Uterus (tissue), 4 donors: ENCODE results near the gene ADM. TPM values are rescaled to one million over a fixed set of nuclear protein-coding genes. Genes with fewer than 3 reads are reported as not detected.

Experiments
- DNase-seq, 2 donors: peaks; one replicate each; pipeline ENCODE4 v3.0.0-alpha.2; 2019 to 2020
- H3K27ac ChIP-seq, 2 donors: fragments of 200-600 bp; sonication (generic); 1 replicate in 1 of 2; 2 replicates in 1 of 2; pipeline ENCODE4 v1.5.1; 2016 to 2018
- H3K27me3 ChIP-seq, 2 donors: fragments of 200-600 bp; sonication (generic); one replicate each; pipeline ENCODE4 v1.5.1; 2018 to 2019; ENCODE audit warnings: control low read depth in 1 of 2
- H3K36me3 ChIP-seq, 2 donors: fragments of 200-600 bp; sonication (generic); one replicate each; pipeline ENCODE4 v1.5.1; 2019; ENCODE audit warnings: control low read depth in 1 of 2
- H3K4me1 ChIP-seq, 2 donors: fragments of 200-600 bp; sonication (generic); one replicate each; pipeline ENCODE4 v1.5.1; 2018 to 2019; ENCODE audit warnings: control low read depth in 1 of 2
- H3K4me3 ChIP-seq, 2 donors: fragments of 200-600 bp; sonication (generic); 1 replicate in 1 of 2; 2 replicates in 1 of 2; pipeline ENCODE4 v1.5.1; 2018 to 2019; ENCODE audit warnings: mild to moderate bottlenecking in 1 of 2
- H3K9me3 ChIP-seq, 2 donors: fragments of 200-600 bp; sonication (generic); one replicate each; pipeline ENCODE4 v1.5.1; 2019; ENCODE audit warnings: control low read depth in 1 of 2
- POLR2A ChIP-seq, 2 donors: fragments of 450-650 bp; IDR thresholded peaks; one replicate each; pipeline ENCODE4 v1.6.1; 2016; ENCODE audit warnings: antibody characterized with exemption in 2 of 2, mild to moderate bottlenecking in 1 of 2, moderate library complexity in 1 of 2
- intact Hi-C: fragments of 100-400 bp; cut with DNase I; formaldehyde crosslinking; loops from one replicate; pipeline ENCODE4 v1.15.1; 2023; ENCODE audit warnings: low total_unique reads
- total RNA-seq, 4 donors: library from RNA; depleted of rRNA in 3 of 4; stranded (reverse); fragments of >200 nt in 3 of 4; gene quantifications; one replicate each; pipeline versions ENCODE4 v1.1.0 to v1.2.4, GENCODE V29; 2014 to 2023
- TF ChIP-seq, protein P1 (sequence below), 4 experiments: fragments of 200-600 bp in 2 of 4; fragments of 450-650 bp in 2 of 4; sonication (generic) in 2 of 4; IDR thresholded peaks; one replicate each; pipeline ENCODE4 v1.5.1; 2016 to 2019; ENCODE audit warnings: antibody characterized with exemption in 4 of 4, mild to moderate bottlenecking in 2 of 4, moderate library complexity in 1 of 4
- donor health status: DM: yes; HTN: yes; CAD: no.

Gene ADM
- total RNA-seq, 4 donors from 2014 or later, result 27.9 to 151 (median 47.2) TPM

GRCh38 chr11:10317776-10318526 lies 13.1 kb downstream of the ADM start:
- no peak overlapping the region for H3K4me3 ChIP-seq
- no peak for TF ChIP-seq POLR2A (IDR thresholded peaks at IDR 0.05)
- TF ChIP-seq, protein P1, sequence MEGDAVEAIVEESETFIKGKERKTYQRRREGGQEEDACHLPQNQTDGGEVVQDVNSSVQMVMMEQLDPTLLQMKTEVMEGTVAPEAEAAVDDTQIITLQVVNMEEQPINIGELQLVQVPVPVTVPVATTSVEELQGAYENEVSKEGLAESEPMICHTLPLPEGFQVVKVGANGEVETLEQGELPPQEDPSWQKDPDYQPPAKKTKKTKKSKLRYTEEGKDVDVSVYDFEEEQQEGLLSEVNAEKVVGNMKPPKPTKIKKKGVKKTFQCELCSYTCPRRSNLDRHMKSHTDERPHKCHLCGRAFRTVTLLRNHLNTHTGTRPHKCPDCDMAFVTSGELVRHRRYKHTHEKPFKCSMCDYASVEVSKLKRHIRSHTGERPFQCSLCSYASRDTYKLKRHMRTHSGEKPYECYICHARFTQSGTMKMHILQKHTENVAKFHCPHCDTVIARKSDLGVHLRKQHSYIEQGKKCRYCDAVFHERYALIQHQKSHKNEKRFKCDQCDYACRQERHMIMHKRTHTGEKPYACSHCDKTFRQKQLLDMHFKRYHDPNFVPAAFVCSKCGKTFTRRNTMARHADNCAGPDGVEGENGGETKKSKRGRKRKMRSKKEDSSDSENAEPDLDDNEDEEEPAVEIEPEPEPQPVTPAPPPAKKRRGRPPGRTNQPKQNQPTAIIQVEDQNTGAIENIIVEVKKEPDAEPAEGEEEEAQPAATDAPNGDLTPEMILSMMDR (IDR thresholded peaks at IDR 0.05), result no peak
- intact Hi-C loops, result no loop called here
- no peaks in the 10 kb centered on the region for H3K36me3 ChIP-seq
- H3K4me1 ChIP-seq, result no peaks in the 10 kb centered on the region
- peak overlapping the region in 1 of 2 donors; percentile 23 for H3K27ac ChIP-seq
- no peak for DNase-seq
- no peaks in the 10 kb centered on the region for H3K27me3 ChIP-seq
- no peaks in the 10 kb centered on the region for H3K9me3 ChIP-seq

- TF ChIP-seq, protein P1 (IDR thresholded peaks at IDR 0.05), result no peak
- no peak for TF ChIP-seq POLR2A (IDR thresholded peaks at IDR 0.05)
- no peaks in the 10 kb centered on the region for H3K4me1 ChIP-seq
- no peaks in the 10 kb centered on the region for H3K9me3 ChIP-seq
- no peaks in the 10 kb centered on the region for H3K36me3 ChIP-seq
- intact Hi-C loops, result no loop called here
- H3K27me3 ChIP-seq, result no peaks in the 10 kb centered on the region
- no peak overlapping the region for H3K27ac ChIP-seq
- H3K4me3 ChIP-seq, result no peak overlapping the region
- no peak for DNase-seq
Observed at GRCh38 chr11:10318527-10318802, 13.6 kb downstream of the ADM start.

DNA sequence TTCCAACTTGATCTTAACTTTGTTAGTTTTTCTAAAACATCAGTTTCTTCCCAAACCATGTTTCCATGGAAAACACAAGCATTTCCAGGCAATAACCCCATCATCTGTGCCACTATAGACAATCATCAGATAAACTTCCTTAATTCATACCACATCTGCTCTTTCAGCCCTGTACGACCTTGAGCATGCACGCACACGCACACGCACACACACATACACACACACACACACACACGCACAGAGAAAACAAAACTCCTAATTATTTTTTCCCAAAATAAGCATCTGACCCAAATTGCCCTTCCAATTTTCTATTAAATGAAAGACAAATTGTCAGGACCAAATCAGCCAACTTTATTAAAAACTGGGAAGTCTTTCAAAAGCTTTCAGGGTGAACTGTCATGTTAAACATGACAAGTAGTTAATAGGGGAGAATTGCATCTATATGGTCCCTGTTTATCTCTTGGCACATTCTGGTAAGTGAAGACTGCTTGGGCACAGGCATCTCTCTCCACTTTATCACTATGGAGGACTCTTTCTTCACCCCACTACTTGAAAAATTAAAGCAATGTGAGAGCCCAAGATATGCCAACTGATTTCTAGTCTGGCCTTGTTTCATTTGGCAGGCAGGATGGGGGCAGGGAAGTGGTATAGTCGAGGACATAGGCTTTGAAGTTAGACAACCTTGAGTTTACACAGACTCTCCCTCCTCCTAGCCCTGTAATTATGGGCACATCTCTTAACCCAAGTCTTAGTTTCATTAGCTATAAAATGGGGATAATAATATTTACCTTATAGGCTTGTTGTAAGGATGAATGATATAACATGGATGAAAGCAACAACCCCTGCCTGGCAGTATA lies 15.1 kb downstream of the ADM start:
- no peak overlapping the region for H3K27ac ChIP-seq
- no peaks in the 10 kb centered on the region for H3K27me3 ChIP-seq
- intact Hi-C loops, result loop anchor here (10.0 kb wide), 1 partner anchor 565 kb away; no protein-coding TSS in a partner anchor
- H3K4me3 ChIP-seq, result no peak overlapping the region
- H3K36me3 ChIP-seq, result no peaks in the 10 kb centered on the region
- DNase-seq, result no peak
- TF ChIP-seq, protein P1 (IDR thresholded peaks at IDR 0.05), result no peak
- TF ChIP-seq POLR2A (IDR thresholded peaks at IDR 0.05), result no peak
- H3K4me1 ChIP-seq, result no peaks in the 10 kb centered on the region
- H3K9me3 ChIP-seq, result no peaks in the 10 kb centered on the region

DNA sequence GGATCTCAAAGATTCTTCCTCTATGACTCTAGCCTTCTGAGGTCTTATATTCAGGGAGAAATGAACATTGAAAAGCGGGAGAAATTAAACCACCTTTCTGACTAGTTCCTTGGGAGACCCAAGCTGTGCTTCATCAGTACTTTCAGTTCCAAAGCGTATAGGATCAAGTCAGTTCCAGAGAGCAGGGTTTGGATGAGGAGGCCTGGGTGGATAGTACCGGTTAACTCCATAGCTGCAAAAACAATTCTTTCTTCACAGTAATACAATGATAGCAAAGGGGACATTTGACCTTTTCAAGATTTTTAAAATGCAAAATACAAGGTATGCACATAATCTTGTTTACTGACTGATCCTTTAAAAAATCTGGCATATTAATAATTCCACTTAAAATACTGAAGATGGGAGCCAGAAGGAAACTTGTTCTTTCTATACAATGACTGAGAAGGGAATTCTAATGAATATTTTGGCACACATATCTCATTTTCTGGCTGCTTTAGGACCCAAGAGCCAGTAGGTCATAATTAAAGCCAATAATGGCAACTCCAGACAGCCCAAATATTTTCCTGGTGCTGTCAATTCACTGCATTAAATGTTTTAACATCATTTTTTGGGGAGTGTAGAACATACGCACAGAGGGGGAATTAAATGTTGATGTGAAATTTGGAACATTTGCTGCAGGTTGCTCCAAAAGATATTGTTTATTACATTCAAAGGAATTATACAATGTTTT lies 16.0 kb downstream of the ADM start:
- Histone ChIP-seq H3K27me3 (no peaks in the 10 kb centered on the region), H3K27ac (no peak overlapping the region)

More for the DNA sequence above, 16.0 kb downstream of the ADM start:
- no peak overlapping the region for H3K4me3 ChIP-seq
- H3K9me3 ChIP-seq, result no peaks in the 10 kb centered on the region
- intact Hi-C loops, result loop anchor here (10.0 kb wide), 1 partner anchor 566 kb away; no protein-coding TSS in a partner anchor
- no peak for DNase-seq
- no peaks in the 10 kb centered on the region for H3K36me3 ChIP-seq
- no peak for TF ChIP-seq POLR2A (IDR thresholded peaks at IDR 0.05)
- TF ChIP-seq, protein P1 (IDR thresholded peaks at IDR 0.05), result no peak
- H3K4me1 ChIP-seq, result peaks cover 2 to 9% of the 10 kb centered on the region in 2 donors
